T-helper 9 cell (primary cell): Measurements from ENCODE around the gene CHD5.

Source experiments
- DNase-seq: peaks from one replicate; pipeline ENCODE4 v3.0.0-alpha.2; 2020

The CHD5 gene

GRCh38 chr1:6096243-6097116, 83.6 kb downstream of the CHD5 start:
- no peak for DNase-seq

DNA sequence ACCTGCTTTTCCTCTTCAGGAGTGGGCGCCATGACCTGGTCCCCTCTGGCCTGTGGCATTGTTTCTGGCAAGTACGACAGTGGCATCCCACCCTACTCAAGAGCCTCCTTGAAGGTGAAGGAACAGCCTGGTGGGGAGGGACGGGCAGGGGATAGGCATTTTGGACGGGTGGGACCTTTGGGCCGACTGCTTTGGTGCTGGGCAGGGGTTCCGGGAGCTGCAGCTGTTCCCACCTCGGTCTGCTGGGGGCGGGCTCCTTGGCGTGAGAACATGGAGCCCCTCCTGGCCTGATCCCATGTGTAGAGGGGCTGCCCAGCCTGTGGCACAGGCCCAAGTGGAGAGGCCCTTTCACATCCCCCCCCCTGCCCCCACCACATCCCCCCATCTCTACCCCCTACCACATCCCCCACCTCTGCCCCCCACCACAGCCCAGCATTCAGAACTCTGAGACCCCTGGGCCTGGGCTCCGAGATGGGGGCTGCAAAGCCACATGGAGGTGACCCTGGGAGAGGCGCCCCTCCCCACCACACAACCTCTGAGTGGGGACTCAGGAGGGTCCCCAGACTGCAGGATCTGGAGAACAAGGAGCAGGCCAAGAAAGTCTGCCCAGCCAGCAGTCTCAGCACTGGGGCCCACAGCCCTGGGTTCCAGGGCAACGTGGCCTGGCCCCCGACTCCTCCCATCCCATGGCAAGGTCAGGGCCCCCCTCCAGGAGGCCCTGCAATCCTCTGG, 84.4 kb downstream of the CHD5 start:
- DNase-seq = no peak

DNA sequence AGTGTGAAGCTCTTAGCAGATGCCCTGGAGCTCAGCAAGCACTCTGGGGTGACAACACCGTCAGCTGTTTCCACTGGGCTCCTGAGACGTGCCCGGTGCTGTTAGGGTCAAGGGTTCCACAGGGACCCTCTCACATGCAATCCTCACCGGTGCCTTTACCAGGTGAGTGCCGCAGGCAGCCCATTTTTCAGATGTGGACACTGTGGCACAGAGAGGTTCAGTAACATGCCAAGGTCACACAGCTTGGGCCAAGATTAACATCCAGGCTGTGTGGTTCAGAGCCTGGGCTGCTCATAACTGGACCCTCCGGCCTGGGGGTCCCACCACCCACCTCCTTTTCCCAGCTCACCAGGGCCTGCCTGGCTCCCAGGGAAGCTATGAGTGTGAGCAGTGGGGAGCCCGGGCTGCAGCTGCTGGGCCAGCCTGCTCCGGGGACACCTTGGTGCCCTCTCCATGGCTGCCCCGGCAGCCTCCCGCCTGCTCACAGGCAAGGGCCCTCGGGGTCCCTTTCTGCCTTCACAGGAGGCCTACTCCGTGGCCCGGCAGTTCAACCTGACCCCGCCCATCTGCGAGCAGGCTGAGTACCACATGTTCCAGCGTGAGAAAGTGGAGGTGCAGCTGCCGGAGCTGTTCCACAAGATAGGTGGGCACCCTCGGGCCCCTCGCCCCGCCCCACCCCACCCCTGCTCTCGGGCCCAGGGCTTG, 85.2 kb downstream of the CHD5 start:
- no peak for DNase-seq

DNA sequence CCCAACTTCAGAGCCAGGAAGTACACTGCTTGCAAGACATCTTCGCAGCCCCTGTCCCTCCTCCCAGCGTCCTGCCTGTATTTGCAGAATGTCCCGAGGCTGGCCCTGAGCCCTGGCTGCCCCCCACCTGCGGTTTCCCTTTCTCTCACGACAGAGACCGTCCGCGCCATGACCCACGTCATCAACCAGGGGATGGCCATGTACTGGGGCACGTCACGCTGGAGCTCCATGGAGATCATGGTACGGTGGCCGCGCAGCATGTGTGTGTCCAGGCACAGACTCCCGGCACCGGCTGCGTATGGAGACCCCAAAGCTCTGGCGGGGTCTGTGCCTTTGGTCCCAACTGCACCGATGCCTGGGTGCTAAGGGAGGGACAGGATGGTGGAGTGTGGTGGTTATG, 85.9 kb downstream of the CHD5 start:
- no peak for DNase-seq

- DNase-seq = no peak
Observed at GRCh38 chr1:6093611-6094010, 86.5 kb downstream of the CHD5 start.

DNA sequence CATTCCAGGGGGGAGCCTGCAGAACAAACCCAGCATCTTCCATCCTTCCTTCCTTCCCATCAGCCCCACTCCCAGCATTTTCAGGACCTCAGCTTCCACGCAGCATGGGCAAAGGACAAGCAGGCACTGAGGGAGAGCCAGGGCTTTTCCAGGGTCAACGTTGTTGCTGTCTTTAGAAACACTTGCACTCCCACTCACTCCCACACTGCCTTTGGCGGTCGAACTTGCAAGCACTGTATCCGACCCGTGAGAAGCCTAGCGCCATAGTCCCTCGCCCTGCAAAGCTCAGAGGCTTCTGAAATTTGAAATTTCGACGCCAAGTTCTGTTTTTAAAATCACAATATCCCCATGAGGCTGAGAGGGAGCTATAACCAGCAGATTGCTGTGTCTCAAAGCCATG, 87.0 kb downstream of the CHD5 start:
- no peak for DNase-seq

DNA sequence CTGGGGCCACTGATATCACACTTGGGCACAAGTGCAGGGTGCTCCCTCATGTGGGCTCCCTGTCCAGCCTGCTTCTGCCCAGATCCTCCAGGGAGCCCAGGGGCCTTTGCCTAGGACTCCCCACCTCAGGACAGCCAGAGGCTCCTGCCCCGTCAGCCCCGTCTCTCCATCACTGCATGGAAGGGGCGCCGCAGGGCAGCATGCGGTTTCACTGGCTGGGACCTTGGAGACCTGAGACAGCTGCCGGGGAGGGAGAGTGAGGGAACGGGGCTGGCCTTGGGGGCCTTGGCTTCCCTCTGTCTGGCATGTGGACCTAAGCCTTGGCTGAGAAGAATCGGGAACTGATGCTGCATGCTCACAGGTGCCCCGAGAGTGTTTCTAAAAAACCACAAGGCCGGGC, 87.9 kb downstream of the CHD5 start:
- DNase-seq = no peak

DNA sequence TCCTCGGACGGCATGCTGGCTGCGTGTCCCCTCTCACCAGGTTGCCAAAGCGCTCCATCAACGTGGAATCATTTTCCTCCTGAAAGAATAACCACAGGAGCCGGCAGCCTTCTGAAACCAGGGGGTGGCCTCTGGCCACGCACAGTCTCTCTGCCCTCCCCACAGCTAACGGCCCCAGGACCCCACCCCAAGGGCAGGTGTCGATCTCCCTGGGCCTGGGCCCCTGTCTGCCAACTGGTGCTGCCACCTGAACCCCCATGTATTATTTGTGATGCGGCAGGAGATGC, 88.4 kb downstream of the CHD5 start:
- no peak for DNase-seq

DNA sequence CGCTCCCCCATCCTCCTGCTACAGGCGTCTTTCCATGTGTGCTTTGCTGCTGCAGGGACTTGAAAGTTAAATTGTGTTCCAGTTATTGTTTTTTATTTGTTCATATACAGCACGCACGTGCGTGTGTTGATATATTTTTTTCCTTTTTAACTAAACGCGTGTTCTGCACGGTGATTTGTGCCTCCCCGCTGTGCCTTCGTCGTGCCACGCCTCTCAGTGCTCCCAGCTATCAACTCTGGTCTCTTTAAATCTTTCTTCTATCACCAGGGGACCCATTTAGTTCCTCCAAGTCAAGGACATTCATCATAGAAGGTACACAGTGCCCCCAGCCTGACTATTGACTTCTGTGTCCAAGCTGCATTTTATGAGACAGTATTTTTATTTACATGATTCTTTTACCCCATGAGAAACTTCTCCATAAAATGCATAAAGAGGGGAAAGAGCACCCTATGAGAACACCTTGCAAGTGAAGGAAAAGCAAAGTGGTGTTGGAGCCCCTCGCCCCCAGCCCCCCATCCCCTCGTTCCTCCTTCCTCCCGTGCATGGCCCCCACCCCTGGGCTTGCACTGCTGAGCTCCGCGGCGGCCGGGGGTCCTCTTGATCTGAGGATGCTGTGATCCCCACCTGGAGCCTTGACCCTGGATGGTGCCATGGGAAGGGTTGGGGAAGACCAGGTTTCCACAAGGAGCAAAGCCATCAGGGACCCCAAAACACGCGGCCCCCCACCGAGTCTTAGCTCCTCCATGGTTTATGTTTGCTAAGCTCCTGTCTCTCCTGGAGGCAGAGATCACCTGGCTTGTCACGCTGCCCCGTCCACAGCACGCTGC, 88.9 kb downstream of the CHD5 start:
- no peak for DNase-seq

GRCh38 chr1:6090288-6090687, 89.8 kb downstream of the CHD5 start:
- no peak for DNase-seq

GRCh38 chr1:6088956-6089355, 91.2 kb downstream of the CHD5 start:
- DNase-seq = no peak

DNA sequence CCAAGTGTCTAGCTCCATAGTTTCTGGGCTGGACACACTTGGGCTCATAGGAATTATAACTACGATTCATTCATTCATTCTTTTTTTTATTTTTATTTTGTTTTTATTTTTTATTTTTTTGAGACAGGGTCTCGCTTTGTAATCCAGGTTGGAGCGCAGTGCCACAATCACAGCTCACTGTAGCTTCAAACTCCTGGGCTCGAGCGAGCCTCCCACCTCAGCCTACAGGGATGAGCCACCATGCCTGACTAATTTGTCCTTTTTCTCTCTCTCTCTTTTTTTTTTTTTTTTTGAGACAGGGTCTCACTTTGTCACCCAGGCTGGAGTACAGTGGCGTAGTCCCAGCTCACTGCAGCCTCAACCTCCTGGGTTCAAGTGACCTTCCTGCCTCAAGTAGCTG, 92.2 kb downstream of the CHD5 start:
- no peak for DNase-seq

DNA sequence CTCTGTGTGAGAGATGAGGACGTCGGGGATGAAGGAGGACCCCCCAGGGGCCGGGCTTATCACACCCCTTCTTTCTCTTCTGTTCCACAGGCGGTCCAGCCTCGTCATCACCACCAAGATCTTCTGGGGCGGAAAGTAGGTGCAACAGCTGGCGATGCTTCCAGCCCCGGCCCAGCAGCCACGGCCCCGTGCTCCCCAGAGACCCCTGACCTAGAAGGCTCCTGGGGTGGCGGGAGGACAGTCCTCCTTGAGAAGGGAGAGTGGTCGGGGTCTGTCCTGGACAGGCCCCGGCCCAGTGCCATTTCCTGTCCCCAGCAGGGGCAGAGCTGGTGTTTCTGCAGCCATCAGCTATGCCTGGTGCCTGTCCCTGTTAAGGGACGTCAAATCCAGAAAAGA, 92.7 kb downstream of the CHD5 start:
- no peak for DNase-seq

DNA sequence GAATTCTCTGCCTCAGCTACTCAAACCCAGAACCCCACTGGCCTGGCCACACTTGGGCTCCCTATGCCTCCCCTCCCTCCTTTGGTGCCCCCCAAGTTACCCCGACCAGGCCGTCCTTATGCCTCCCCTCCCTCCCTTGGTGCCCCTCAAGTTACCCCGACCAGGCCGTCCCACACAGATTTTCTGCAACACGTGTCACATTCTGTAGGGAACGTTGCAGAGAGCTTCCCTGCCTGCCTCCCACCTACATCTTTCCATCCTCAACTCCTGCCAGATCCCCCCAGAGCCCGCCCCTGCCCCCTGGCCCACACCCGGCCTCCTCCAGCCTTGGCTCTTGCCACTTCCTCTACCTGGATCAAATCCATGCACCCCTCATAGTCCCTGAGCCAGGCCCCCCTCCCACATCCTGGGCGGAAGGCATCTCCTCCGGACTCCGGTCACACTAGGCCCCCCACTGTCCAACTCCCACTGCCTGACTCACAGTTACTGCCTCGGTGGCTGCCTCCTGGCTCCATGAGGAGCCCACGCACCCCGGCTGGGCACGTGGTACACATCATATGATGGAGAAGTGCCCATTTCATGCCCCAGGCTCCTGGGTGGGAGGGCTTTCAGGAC, 93.3 kb downstream of the CHD5 start:
- no peak for DNase-seq

DNA sequence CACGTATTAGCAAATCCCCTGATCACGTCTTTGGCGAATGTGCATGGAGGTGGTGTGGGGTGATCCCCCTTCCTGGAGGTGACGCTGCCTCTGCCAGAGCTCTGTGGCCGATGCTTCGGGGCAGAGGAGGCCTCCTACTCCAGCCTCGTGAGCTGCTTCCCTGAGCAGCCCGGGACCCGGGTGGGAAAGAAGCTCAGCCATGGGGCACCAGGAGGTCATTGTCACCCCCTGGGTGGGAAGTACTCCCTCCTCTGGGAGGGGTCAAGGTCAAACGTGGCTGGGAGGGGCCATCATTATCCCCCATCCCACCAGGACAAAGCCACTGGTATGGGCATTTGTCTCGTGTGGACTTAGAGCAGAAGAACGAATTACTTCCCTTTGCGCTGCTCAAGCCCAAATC, 93.8 kb downstream of the CHD5 start:
- DNase-seq = no peak

GRCh38 chr1:6085666-6086065, 94.5 kb downstream of the CHD5 start:
- no peak for DNase-seq

DNA sequence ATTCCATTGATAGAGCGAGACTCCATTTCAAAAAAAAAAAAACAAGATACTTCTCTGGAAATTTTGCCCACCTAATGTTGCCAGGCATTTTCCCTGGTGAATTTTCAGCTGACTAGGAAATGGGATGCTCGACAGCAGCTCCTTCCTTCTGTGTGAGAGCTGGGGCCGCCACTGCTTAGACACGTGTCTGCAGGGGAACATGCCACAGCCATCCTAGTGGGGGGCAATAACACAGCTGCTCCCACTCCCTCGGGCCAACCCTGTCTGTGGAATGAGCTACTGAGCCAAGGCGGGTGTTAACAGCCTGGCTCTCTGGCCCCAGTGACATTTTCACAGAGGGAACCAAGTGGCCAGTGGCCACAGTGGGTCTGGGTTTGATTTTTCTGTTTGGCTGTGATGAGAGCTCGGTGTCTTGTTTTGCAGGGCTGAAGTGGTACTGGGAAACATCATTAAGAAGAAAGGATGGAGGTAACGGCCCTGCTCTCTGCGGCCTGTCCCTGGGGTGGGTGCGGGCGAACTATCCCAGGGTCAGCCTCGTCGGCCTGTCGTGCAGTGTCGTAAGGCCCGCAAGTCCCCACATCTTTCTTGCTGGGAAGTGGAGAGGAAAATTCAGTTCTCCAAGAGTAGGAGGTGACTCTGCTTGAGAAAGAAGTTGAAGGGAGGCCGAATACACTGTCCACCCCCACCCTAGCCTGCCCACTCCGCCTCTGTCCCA, 95.2 kb downstream of the CHD5 start:
- DNase-seq = no peak

DNA sequence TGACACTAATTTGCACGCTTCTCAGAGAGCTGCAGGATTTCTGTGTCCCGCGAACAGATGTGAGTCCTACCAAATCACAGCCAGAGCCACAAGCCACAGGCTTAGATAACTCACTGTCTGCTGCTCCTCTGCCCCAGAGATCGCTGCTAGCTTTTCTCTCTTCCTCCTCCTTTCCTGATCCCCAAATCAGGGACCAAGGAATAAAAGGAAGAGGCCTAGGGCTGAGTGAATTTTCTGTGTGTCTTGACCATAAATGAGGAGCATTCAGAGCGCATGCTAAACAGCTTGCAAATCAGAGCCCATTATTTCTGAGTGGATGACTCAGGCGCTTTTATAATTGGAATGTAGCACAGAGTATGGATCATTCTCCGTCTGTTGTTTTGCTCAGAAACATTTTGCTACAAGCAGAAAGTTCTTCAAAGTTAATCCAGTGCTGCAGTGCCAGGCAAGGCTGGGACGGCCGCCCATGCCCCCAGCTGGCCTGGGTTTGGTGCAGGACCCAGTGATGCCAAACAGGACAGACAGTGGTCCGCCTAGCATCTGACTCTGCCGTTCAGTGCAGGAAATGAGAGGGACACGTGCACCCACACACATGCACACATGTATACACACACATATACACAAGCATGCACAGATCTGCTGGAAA, 96.2 kb downstream of the CHD5 start:
- DNase-seq = no peak

GRCh38 chr1:6083385-6083784, 96.7 kb downstream of the CHD5 start:
- no peak for DNase-seq

DNA sequence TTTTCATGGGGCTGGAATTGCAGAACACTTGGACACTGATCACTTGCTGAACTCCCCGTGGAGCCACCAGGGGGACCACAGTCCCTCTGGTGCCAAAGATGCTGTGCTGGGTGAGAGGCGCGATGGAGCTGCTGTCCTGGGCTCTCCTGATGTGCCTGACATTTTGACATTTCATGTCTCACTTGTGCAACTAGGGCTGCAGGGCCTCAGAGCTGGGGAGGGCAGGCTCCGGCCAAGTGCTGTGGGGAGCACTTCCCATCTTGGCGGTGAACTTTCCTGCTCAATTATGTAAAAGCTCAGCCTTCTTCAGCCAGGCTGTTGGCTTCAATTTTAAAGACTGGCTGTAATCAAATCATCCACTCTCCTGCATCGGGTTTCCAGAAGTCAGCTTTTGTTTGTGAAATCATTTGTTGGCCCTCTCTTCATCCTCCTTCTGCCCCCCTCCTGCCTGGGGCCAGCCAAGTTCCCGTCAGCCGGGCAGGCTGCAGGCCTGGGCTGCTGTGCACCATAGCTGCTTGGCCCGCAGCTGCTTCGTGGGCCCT, 97.6 kb downstream of the CHD5 start:
- no peak for DNase-seq

DNA sequence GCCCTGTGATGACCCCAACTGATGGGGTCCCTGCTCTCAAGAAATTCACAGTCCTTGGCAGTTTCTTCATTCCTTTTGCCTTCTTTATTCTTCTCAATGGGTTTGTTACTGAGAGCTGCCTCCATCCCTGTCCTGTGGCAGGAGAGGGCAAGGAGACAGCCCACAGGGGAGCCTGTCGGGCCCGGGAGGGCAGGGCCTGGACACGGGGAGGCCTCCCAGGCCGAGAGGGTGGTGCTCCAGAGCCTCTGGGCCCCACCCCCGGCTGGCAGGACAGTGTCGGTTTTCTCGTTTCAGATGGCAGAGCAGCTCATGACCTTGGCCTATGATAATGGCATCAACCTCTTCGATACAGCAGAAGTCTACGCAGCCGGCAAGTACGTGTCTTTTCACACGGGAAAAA, 98.2 kb downstream of the CHD5 start:
- DNase-seq = no peak
